GM19395 (cell line): ENCODE data around the gene NME8.

Experiments used
- ATAC-seq: cut with Tn5 transposase; IDR thresholded peaks from one replicate; pipeline ENCODE4 v1.9.1; 2021; ENCODE audit warnings: mild to moderate bottlenecking, moderate library complexity; ENCODE audit not compliant: unreplicated experiment

The NME8 gene

GRCh38 chr7:37899712-37900247 is 51.4 kb downstream of the NME8 start:
- no peak for ATAC-seq

- no peak for ATAC-seq
Observed at GRCh38 chr7:37901236-37901827, 52.9 kb downstream of the NME8 start.

GRCh38 chr7:37901890-37902524 is 53.6 kb downstream of the NME8 start:
- ATAC-seq, result no peak

GRCh38 chr7:37908221-37908788 is 59.9 kb downstream of the NME8 start:
- ATAC-seq, result no peak

- ATAC-seq, result no peak
Observed at GRCh38 chr7:37912756-37913155, 64.4 kb downstream of the NME8 start.

- no peak for ATAC-seq
Observed at GRCh38 chr7:37915438-37915837, 67.0 kb downstream of the NME8 start.

- no peak for ATAC-seq
Observed at GRCh38 chr7:37916017-37916672, 67.7 kb downstream of the NME8 start.

GRCh38 chr7:37916673-37917660 is 68.6 kb downstream of the NME8 start, which contains the start of gene SFRP4:
Gene SFRP4, minus strand, starts transcription at chr7:37916817. Its CDS starts 280 bp downstream, at chr7:37916537.
- ATAC-seq, result no peak

GRCh38 chr7:37918526-37918925 is 70.1 kb downstream of the NME8 start:
- ATAC-seq, result no peak

GRCh38 chr7:37920305-37920848 is 72.0 kb downstream of the NME8 start, which contains the start of gene EPDR1:
Gene EPDR1, plus strand, starts transcription at chr7:37920640. Its CDS starts 300 bp downstream, at chr7:37920940.
- peak; percentile 49 for ATAC-seq

GRCh38 chr7:37920849-37921805 is 72.7 kb downstream of the NME8 start:
- ATAC-seq, result peak; percentile 60

- ATAC-seq, result no peak
Observed at GRCh38 chr7:37921876-37922275, 73.5 kb downstream of the NME8 start.

GRCh38 chr7:37923996-37924395 is 75.6 kb downstream of the NME8 start:
- no peak for ATAC-seq

- ATAC-seq, result no peak
Observed at GRCh38 chr7:37924491-37925041, 76.2 kb downstream of the NME8 start.

GRCh38 chr7:37925620-37926019 is 77.2 kb downstream of the NME8 start:
- no peak for ATAC-seq

GRCh38 chr7:37927773-37928444 is 79.5 kb downstream of the NME8 start:
- no peak for ATAC-seq

- no peak for ATAC-seq
Observed at GRCh38 chr7:37928878-37929277, 80.5 kb downstream of the NME8 start.
